ENCODE results near the gene DRC1. TPM values are rescaled to one million over a fixed set of nuclear protein-coding genes. Genes with fewer than 3 reads are reported as not detected.

Gene DRC1
- total RNA-seq, 1 experiment from 2014 or later = not detected

- no peak for DNase-seq (ENCODE audit: low spot score)
Measured at GRCh38 chr2:26448651-26449050, 46.9 kb downstream of the DRC1 start.

DNA sequence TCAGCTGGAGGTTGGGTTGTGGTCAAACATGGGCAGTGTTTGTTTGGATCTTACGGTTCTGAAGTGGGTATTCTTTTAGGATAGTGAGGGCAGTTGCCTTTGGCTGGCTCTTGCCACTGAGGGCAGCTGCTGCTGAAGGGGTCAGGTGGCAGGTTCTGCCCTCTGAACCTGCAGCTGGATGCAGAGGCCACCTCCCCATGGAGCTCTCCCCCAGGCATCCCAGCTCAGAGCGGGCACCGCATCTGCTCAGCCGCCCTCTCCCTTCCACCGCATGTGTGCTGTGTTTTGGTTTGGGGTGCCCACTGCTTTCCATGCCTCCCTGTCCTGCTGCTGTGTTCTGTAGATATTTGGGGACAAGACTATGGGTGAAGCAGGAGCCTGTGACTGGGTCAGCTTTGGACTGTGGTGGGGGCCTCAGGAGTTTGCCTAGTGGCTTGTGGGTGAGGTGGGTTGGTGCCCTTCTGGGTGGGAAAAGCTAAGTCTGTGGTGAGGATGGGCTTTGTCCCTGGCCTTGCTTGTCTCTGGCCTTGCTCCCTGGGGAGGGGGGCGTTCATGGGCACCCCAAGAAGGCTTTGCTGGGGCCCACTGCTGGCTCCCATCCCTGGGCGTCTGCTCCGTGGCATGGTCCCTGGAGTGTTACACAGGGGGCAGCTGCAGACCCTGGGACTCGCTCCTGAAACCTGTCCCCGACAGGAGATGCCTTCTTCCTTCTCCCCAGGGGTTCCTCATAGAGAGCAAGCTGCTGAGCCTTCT lies 47.7 kb downstream of the DRC1 start:
- no peak for DNase-seq (ENCODE audit: low spot score)

GRCh38 chr2:26450031-26450635 lies 48.4 kb downstream of the DRC1 start:
- DNase-seq (ENCODE audit: low spot score) = no peak

DNA sequence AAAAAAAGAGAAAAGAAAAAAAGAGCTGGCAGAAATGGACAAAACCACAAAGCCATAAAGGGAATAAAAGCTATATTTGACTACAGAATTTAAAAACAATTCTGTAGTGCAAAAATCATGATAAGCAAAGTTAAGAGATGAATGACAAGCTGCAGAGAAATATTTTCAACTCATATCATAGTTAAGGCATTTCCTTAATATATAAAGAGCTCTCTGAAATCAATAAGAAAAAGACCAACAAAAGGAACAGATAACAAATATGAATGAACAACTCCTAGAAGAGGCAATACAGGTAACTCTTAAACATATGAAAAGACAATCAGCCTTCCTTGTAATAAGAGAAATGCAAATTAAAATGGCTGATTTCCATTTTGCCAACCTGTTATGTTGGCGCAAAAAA lies 50.0 kb downstream of the DRC1 start:
- no peak for DNase-seq (ENCODE audit: low spot score)

- no peak for DNase-seq (ENCODE audit: low spot score)
Measured at GRCh38 chr2:26453421-26454329, 52.0 kb downstream of the DRC1 start.

DNA sequence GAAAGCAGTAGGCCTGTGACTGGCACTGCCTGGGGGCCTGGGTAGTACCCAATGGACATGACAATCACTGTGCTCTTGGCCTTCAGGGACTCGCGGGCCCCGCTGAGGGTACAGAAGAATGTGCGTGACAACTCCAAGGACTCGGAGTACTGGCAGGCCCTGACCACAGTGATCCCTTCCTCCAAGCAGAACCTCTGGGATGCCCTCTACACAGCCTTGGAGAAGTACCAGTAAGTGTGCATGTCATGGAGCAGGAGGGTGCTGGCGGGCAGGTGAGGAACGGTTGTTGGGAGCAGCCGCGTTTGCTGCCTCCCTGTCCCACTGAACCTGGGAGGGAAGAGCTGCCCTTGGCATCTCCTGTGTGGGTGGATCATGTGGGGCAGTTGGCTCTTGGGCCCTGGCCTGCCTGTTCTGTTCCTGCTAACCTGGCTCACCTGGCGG lies 52.9 kb downstream of the DRC1 start:
- DNase-seq (ENCODE audit: low spot score) = no peak

DNA sequence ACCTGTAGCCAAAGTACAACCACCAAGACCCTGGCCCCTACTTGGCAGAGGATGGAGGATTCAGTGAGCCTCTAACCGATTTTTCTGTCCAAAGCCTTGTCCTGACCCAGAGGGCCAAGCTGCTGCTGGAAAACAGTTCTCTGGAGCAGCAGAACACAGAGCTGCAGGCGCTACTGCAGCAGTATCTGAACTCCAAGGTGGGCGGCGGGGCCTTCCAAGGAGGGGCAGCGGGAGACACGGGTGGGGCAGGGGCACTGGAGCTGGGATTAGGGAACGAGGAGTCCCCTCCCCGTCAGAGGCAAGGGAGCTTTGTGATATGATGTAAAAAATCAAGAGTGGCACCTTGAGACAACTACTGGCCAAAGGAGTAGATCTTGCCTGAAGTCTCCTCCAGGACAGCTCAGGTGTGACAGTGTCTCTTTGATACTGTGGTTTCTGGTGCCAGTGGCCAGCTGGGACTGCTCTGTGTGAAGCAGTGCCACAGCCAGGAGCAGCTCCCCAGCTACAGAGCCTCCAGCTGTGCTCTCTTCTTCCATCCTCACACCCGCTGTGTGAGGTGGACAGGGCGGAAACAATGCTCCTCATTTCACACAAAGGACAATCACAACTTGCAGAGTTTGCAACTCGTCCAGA lies 53.4 kb downstream of the DRC1 start:
- no peak for DNase-seq (ENCODE audit: low spot score)

GRCh38 chr2:26455670-26456439 lies 54.1 kb downstream of the DRC1 start:
- DNase-seq (ENCODE audit: low spot score) = no peak

DNA sequence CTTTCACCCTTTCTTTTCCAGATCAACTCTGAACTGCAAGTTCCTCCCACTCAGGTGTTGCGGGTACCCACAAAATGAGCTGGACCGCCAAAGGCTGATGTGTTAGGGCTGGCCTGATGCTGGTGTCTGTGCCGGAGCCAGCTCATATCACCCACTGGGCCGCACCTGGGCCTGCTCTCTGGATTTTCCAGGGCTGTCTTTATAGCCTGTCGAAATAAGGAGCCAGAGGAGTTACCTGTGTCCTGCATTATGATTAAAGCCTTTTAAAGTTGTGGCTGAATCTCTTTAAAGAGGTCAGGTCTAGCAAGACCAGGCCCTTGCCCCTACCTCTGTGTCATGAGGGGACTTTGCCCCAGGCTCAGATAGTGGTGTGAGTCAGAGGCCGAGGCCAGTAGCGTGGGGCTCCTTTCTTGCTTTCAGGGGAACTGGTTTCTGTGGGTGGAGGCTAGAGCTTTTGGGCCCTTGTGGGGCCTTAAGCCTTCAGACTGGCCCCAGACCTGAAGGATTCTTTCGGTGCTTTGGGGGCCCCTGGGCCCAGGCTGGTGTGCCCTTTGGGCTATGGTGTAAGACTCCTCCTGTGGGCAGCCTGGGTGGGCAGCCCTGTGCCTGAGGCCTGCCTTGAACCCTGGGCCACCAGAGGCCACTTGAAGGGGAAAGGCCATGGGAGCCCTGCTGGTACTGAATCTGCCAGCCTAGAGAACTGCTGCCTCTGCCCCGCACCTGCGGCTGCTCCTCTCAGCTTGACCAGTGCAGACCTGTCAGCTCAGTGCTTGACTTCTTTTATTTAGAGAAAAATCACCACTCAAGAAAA lies 54.9 kb downstream of the DRC1 start:
- DNase-seq (ENCODE audit: low spot score) = peak; percentile 64

DNA sequence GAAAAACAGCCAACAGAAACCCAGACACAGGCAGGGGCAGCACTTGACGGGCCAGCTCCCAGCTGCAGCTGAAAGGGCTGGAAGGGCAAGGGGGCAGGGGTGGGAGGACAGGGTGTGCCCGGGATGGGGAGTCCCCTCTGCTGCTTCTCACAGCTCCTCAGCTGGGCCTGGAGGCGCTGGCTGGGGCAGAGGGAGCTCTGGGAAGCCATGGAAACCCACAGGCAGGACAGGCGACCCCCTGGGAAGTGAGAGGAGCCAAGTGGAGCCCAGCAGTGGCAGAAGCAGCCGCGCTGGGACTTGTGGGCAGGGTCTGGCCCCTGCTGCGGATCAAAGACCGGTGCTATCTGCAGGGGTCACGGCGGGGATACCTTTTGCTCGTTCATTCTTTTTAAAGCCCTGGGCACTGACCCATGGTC lies 55.5 kb downstream of the DRC1 start:
- DNase-seq (ENCODE audit: low spot score) = no peak

- no peak for DNase-seq (ENCODE audit: low spot score)
Measured at GRCh38 chr2:26457695-26458364, 56.1 kb downstream of the DRC1 start.

DNA sequence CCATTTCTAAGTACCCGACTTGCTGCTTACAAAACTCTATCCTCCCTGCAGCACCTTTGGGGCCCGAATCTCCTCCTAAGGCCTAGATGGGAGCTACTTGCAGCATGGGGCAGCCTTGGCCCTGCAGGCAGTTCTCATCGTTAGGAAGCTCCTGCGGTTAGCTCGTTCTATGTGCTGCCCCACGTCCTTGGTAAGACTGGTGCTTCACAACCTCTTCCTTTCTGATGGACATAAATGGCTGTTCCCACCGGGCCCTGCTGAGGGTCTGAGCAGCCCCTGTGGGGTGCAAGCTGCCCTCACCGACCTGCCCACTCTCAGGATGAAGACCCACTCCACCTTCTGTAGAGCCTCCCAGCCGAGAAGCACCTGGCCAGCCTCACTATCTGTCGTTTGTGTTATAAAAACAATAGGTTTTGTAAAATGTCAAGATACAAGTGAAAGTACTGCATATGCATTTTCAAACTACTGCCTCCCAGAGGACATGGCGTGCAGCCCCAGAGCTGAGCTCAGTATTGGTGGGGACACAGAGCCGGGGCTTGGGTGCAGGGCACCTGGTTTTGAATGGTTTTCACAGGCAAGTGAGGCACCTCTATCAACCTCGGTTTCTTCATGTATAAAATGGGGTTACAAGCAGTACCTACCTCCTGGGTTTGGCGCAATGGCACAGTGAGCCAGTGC lies 56.8 kb downstream of the DRC1 start:
- DNase-seq (ENCODE audit: low spot score) = no peak

DNA sequence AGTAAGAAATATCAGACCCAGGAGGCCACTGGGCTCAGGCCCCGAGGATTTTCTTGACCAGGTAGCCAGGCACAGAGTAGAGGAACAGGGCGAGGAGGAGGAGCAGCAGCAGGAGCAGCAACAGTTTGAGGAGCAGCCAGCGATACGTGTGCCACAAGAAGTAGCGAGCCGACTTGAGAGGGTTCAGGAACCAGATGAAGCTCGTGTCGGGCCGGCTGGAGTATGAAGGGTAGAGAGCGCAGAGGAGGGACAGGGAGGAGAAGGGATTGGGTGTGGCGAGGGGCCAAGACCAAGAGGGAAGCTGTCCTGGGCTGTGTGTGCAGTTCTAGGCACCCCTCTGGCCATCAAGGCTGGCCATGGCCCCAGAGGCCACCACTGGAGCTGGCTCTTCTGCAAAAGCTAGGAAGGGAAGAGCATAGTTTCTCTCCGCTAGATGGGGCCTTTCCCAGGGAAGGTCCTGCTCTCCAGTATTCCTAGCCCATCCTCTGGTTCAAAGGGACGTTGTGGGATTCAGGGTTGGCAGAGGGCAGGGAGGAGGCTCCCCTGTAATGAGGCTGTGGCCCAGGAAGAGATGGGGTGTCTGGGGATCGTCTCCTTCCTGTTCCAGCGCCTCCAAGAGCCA lies 58.4 kb downstream of the DRC1 start:
- DNase-seq (ENCODE audit: low spot score) = peak; percentile 15

DNA sequence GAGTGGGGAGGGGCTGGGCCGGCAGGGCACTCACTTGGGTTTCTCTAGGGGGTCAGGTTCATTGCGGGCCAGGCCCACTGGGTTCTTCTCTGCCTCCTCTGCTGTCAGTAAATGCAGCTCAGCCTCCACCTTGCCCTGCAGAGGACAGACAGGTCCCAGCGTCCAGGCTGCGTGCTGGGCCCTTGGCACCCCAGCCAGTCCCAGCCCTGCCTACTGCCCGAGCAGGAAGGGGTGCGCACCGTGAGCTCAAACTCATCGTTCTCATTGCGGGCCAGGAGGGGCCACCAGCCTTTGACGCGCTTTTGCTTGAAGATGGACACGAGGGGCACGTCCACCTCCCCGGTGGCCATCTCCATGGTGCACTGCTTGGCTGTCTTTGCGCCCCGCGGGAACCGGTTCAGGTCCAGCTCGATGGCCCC lies 58.9 kb downstream of the DRC1 start:
- no peak for DNase-seq (ENCODE audit: low spot score)

DNA sequence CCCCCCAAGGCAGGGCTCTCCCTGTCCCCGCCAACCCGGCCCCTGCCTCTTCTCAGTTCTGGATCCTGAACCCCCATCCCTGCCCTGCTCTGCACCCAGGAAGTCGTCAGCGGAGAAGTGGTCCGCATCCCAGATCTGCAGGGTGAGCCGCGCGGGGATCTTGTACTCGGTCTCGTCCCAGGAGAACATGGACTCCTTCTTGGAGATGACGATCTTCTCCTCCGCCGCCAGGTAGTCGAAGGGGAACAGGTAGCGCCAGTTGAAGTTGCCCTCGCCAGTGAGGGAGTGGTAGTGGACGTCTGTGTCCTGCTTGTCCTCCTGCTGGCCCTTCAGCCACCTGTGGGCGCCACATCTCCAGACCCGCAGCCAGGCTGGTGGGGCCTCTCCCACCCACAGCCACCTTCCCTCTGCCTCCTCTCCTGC lies 59.9 kb downstream of the DRC1 start:
- no peak for DNase-seq (ENCODE audit: low spot score)

DNA sequence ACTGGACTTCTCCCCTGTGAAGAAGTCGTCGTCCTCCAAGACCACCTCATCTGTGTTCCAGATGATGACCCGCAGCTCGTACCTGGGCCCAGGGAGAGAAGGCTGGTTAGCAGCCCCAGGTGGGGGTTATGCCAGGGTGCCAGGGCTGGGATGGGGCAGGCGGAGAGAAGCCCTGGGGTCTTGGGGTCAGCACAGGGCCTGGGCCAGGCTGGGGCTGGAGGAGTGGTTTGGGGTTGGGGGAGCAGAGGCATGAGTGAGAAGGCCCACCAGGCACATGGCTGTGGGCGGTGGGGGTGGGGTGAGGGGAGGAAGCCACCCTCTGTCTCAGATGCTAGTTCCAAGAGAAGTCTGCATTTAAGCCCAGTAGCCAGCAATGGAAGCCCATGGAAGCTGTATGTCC lies 60.4 kb downstream of the DRC1 start:
- DNase-seq (ENCODE audit: low spot score) = no peak

DNA sequence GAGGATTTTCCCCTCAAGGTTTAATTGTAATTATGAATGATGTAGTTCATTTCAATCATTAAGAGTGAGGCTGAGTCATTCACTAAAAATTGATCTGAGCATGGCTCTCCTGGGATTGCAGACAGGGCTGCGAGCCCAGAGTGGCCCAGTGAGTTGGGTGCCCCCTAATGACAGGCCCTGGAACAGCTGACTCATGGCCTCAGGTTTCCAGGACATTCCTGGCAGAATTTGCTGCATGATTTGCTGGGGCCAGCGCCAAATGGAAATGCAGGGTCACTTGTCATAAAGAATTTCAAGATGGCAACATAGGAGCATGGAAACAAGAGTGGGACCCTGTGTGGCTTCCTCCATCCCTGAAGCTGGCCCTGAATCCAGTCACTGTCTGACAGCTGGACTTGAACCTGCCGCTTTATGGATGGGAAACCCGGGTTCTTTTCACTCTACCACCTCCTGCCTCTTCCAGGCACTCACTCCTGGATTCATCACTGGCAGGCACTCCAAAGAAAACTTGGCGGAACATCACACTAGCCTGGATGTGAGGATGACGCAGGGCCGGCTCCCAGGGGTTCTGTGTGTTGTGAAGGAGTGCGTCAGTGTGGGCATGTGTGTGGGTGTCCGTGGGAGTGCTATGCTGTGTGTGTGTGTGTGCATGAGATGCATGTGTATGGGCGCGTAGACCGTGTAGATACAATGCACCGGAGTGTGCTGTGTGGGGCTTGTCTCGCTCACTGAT lies 61.0 kb downstream of the DRC1 start:
- peak; percentile 65 for DNase-seq (ENCODE audit: low spot score)
